ENCODE data around the gene GRIPAP1. TPM values are rescaled to one million over a fixed set of nuclear protein-coding genes. Genes with fewer than 3 reads are reported as not detected.
"Not testable (repeated sequence)": the region's sequence is repeated elsewhere in the genome, so short reads cannot be mapped to it uniquely, and the experiment has no call there.

Gene GRIPAP1
- polyA plus RNA-seq, 1 donor: 72.9 TPM

DNA sequence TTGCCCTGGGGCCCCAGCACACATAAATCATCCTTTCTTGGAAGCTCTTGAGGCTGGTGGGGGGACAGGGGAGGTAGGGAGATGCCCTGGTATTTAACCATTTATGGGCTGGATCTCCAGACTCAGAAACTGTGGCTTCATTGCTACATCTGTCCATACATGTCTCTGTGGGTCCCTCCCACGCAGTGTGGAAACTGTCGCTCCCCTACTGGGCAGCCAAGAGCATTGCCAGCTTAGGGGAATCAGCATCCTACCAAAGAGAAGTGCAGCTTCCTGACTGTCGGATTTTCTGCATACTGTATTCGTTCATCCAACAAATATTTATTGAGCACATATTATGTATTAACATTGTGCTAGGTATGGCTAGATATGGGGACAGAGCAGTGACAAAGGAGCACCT is 3.7 kb downstream of the GRIPAP1 start:
- no peak for DNase-seq

DNA sequence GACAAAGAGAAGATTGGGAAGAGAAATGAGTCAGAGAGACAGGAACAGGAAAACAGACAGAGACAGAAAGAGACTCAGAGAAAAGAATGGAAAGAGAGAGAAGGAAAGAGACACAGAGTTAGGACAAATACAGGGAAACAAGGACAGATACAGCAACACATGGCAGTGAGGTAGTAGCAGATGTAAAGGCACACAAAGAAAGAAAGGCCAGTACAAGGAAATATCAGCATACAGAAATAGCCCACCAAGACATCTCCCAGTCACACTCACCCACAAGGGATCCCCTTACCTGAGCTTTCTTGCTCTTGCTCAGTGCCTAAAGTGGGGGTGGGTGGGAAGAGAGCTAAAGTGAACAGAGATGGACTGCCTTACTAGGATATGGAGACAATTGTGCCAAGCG is 4.2 kb downstream of the GRIPAP1 start:
- DNase-seq: no peak

DNA sequence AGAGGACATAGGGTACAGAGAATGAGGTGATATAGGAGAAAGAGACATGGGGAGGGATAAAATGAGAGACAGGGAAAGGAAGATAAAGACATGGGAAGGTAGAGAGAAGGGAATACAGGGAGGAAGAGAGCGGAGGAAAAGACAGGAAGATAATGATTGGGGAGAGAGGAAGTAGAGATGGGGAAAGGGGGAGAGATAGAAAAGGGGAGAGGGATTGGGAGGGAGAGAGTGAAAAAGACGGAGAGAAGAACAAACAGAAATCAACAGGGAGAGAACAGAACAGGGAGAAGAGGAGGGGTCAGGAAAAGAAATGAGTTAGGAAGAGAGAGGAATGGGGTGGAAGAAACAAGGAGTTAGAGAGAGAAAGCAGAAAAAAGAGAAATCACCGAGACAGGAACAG is 4.6 kb downstream of the GRIPAP1 start:
- DNase-seq: no peak

DNA sequence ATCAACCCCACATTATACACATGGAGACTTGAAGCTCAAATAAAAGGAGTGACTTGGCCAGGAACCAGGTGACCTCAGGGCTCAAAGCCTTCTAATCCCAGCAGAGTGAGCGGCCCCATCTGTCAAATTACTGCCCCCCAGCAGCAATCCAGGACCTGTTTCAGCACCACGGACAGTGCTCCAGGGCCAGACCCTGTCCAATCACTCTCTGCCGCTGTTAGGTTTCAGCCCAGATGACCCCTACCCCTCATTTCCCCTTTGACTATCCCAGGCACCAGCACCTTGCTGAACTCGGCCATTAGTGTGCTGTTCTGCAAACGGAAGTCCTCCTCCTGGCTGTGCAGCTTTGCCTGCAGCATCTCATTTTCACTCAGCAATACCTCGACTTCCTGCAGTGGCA is 5.1 kb downstream of the GRIPAP1 start:
- DNase-seq: no peak

DNA sequence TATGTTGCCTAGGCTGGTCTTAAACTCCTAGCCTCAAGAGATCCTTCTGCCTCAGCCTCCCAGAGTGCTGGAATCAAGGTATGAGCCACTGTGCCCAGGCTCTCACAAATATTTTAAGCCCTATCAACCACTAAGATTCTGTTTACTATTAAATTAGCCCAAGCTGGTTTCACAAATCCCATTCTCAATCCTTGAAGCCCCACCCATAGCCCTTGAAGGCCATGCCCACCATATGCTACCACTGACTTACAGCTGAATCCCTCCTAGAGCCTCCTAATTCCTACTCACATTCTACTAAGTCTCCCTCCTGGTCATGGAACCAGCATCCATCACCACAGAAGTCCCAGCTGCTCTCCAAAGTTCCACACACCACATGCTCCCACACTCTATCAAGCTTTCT is 9.7 kb downstream of the GRIPAP1 start:
- no peak for DNase-seq

DNA sequence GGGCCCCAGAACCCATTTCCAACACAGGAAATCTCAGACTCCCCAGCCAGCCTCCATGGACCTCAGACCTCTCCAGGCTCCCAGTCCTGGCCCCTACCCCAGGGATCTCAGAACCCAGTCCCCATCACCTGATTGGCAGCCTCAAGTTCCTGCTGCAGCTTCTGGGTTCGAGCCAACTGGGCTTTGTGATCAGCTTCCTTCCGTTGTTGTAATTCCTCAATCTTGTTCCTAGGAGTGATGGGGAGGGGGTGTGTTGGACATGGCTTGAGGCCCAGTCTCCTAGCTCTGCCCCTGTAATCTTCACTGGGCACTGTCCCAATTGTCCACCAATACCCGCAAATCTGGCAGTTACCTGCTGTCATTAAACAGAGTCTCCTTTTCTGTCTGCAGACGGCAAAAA is 12.6 kb downstream of the GRIPAP1 start:
- no peak for DNase-seq

DNA sequence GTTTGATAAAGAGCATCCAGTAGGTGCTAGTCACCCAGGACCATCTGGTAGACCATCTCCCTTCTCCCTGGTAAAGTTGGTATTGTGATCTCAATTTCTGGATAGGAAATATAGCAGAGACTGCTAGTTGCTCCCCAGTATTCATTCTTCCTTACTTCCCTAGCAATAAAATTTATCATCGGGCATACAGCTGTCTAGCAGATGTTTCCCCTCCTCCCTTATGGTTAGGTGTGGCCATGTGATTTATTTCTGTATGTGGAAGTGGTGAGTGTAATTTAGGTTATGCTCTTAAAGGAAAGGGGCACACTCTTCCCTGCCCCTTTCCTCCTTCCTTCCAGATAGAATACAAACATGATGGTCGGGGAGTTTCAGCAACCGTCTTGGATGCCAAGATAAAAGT is 18.2 kb downstream of the GRIPAP1 start:
- DNase-seq: no peak

DNA sequence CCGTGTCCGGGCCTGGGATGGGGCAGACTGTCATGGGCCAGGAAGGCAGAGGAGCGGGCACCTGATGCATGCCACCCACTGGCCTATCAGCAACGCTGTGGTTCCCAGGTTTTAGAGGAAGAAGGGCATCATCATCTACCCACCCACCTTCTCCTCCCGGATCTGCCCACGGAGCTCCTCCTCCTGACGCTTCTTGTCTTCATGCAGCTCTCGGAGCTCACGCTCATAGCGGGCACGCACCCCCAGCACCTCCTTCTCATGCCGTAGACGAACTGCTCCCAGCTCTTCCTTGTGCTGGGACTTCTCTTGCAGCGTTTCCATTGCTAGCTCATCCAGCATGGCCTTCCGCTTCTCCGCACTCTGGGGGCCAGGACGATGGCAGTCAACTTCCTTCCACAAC is 19.0 kb downstream of the GRIPAP1 start:
- DNase-seq: no peak

DNA sequence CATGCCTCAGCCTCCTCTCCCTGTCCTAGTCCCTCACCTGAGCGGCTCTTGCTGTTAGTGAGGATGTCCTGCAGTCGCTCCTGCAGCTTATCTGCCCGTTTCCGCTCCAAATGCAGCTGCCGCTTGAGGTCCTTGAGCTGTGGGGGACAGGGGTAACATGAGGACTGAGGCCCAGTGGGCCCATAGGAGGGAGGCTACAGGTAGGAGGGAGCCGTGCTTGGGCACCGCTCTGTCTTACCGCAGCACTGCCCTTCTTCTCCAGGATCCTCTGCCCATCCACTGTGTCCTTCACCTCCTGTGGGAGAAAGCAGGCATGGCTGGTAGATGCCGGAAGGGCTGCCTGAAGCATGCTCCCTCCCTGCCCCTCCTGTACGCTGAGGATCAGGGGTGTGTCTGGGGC is 20.9 kb downstream of the GRIPAP1 start:
- DNase-seq: no peak

DNA sequence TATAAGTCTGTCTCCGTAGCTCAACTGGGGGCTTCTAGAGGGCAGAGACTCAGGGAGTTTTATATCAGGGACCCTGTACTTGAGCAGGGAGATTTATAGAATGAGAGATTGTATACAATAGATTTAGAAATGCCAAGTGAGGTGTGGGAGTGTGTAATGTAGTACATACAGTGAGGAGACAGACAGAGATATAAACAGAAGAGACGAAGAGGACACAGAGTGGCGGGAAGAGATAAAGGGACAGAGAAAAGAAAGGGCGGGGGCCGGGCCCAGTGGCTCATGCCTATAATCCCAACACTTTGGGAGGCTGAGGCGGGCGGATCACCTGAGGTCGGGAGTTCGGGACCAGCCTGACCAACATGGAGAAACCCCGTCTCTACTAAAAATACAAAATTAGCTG is 21.7 kb downstream of the GRIPAP1 start:
- not testable (repeated sequence) for DNase-seq

DNA sequence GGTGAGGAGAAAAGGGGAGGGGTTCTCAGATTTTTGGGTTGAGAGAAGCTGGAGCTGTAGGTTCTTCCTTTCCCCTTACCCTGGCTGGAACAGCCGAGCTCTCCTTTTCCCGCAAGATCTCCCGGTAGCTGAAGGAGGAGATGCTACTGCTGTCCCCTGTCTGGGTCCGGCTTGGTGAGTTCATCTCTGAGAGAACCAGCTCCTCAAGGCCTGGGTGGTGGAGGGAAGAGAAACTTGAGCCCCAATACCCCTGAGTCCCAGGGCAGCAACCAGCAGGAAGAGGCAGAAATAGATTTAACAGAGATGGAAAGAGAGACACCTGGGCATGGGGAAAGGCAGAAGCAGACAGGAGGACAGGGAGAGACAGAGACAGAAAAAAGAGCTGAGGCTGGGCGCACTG is 23.8 kb downstream of the GRIPAP1 start:
- DNase-seq: no peak

DNA sequence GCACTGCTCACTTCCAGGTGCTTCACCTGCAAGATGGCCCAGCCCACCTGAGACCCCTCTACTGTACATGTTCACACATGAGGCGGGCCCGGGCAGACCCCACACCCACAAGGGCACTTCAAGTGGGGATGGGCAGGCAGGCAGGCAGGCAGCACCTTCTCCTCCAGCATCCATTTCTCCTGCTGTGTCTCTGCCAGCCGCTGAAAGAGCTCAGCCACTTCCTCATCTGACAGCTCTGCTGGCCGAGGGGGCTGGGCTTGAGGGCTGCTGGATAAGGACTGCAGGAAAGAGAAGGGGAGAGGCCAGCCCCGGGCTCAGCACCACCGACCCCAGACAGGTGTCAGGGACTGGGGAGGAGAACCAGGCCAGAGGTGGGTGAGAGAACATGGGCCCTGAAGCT is 26.0 kb downstream of the GRIPAP1 start:
- DNase-seq: no peak

DNA sequence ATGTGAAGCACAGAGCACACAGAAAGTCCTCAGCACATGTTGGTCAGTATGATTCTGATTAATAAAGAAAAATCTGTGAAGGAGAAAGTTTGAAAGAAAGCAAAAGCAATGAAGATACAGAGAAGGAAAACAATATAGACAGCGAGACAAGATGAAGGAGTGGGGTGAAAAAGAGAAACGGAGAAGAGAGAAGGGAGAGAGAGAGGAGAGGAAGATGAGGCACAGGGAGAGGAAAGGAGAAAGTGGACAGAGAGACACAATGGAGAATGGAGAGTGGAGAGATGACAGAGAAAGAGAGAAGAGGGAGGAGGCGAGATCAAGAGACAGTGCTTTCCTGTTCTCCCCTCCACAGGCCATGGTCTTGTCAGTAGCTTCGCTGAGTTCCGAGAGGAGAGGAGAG is 26.5 kb downstream of the GRIPAP1 start:
- DNase-seq: no peak

DNA sequence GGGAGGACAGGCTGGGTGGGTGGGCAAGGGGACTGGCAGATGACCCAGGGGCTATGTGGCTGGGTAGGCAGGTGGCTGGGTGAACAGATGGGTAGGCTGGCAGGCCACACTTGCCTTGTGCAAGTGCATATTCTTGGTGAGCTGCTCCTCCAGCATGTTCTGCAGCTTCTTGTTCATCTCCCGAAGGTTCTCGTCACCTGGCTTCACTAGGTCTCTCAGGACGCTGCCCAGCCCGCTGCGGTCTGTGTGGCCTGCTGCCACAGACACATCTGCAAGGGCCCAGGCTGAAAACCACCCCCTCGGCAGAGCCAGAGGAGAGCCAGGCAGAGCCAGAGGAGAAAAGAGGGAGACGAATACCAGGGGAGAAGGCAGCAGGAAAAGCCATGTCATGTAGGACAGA is 27.0 kb downstream of the GRIPAP1 start:
- DNase-seq: no peak

DNA sequence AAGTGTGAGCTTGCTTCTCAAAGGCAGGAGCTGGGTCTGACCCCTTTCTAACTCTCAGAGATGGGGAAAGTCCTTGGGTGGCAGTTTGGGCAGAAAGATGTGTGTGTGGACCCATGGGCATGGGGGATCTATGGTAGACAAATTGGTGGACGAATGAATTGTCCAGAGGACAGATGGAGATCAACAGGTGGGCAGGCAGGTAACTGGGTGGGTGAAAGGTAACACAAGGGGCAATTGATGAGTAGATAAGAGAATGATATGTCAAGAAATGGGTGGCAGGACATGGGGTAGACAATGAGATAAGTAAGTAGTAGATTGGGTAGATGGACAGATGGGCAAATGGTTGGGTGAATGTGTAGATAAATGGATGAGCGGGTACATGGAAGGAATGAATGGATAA is 27.5 kb downstream of the GRIPAP1 start:
- DNase-seq: no peak

DNA sequence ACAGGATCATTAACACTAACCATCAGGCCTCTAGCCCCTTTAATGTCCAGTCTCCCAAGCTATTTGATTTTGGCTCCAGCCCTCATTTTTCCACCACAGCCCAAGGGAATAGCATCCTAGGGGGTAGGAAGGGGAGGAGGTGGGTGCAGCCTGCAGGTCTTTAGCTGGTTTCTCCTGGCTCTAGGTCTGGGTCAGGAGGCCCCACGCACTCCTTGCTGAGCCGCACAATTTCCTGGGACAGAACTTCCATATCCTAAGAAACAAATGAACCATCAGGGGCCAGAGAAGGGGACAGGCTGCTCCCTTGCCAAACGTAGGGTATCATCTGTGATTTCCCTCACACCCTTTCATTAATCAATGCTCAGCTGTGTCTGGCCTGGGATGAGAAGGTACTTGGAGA is 28.0 kb downstream of the GRIPAP1 start:
- no peak for DNase-seq

DNA sequence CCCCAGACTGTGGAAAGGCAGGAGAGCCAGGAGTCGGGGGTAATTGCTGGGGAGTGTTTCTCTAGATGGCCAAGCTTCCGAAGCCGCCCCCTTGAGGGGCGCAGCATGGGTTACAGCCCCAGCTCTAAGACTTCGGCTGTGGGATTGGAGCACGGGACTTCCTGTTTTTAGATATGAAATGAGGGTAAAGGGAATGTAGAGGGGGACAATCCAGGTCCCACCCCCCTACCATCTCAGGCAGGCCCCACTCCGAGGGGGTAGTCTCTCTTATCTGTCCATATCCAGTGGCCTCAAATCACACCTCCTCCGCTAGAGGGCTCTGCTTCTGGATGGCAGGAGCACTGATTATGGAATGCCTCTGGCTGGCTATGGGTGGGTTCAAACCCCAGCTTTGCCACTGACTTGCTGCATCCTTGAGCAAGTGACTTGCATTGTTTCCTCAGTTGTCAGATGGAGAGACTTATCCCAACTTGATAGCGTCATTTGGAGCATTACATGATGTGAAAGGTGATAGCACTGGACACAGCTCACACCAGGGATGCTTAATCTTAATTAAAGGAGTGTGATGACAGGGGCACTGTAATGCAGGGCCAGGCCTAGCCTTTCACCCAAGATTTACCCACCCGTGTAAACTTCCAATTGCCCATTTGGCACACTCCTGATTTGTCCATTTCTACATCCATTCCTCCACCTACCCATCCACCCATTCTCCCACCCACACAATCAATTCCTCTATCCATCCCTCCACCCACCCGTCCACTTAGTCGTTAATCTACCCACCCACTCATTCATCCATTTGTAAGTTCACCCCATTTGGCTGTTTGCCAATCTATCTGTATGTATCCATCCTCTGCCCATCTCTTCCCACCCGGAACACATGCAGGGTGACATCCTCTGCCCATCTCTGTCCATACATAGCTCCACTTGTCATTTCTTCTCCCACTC is 29.6 kb downstream of the GRIPAP1 start:
- DNase-seq: no peak

DNA sequence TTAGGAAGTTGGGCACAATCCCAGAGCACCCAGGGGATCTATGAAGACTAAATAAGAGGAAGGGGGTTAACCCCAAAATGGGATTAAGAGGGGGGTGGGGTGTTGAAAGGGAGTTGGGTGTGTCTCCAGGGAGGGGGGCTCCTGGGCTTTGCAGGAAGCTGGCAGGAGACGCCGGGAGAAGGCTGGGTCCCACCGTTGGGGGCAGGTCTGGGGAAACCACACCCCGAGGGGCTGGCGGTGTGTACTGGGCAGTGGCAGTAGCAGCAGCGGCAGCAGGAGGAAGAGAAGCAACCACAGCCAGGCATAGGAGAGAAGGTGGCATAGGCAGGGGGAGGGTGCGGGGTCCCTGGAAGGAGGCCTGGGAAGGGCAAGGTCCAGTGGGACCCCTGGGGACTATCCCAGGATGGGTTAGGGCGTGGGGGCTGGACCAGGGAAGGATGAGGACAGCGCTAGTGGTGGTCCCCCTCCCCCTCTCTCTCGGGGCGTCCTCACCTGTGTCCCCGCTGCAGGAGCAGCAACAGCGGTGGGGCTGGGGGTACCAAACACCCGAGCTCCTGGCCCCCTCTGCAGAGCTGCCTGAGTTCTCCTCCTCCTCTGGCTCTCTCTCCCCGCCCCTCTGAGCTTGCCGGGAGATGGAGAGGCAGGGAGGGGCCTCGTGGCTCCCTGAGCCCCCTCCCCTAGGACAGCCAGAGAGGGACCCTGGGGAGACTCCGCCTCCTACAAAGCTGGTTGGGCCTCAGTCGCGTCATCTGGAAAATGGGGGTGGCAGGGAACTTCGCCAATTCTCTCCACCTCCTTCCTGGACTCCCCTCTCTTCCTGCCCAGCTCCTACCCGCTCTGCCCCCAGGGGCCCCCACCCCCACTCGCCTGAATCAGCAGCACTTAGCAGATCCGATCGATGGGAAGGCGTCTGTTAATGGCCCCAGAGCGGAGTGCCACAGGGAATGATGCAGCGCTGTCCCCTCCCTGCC is 30.5 kb downstream of the GRIPAP1 start, which contains the start of gene KCND1:
Gene KCND1 (minus strand): TSS at position 596 of the 971 bp plus-strand sequence. CDS start 1,573 bp downstream, outside the sequence.
- no peak for DNase-seq

DNA sequence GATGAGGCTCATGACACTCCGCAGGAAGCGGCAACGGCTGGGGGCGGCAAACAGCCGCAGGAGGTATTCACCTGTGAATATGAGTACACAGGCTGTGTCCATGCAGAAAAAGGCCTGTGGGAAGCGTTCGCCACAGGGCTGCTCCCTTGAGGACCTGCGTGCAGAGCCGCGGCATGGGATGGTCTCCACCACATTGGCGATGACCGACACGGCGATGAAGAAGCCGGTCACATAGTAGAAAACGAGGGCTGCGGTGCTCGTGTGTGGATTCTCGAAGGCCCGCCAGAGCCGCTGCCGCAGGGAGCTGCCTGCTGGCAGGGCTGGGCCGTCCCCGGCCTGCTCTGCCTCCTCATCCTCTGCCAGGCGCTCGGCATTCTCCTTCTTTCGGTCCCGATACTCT is 32.6 kb downstream of the GRIPAP1 start:
- no peak for DNase-seq

DNA sequence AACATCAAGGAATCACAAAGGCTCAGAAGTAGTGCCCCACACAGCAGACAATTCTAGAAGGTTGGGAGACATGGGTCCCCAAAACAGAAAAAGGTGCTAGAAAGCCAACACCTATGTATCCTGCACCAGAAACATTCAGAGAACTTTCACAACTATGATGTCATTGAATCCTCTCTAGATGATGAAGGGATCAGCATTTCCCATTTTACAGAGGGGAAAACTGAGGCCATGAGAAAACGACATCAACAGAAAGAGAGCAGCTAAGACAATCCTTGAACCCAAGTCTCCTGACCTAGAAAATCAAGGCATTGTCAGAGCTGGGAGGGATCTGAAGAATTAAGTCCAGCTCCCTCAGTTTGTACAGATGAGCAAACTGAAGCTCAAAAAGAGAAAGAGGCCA is 33.7 kb downstream of the GRIPAP1 start:
- DNase-seq: no peak

DNA sequence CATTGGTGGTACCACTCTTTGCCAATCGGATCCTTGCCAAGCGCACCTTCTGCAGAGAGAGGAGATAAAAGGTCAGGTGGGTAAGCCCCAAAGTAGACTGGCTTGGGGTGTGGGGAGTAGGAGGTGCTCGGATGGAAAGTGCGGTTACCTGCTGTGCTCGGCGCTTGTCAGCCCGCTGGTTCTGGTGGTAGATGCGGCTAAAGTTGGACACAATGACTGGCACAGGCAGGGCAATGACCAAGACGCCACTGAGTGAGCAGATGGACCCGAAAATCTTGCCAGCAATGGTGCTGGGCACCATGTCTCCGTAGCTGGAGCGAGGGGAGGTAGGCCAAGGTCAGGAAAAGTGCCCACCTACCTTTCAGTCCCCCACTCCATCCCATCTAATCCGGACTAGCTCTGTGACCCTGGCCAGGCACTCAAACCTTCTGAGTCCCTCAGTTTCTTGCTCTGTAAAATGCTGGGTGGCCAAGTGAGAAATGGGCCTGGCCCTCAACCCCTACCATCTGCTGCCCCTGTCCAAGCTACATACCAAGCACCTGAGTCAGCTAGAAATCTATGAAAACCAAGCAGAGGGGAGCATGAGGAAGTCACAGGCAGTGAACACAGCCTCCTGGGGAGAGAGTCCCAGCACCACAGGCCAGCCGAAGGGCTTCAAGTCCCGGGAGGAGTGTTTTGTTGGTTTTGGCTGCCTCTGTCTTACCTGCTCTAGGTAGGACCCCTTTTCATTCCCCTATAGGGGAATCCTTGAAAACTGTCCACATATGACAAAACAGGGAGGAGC is 35.1 kb downstream of the GRIPAP1 start:
- DNase-seq: no peak

DNA sequence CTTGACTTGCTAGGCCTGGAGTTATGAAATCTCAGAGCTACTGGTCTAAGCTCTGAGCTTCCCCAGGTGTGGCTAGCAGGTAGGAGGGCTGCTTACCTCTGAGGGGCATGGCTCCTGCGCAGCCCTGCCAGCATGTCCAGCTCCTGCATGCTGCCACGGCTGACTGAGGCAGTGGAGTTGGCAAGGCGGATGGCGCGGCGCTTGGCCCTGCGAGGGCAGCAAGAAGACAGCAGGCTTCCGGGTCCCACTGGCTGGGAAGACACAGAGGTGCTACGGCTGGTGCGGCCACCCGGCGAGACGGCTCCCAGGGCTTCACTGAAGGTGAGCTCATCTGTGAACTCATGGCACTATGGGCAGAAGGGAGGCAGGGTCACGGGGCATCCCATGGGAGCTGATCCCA is 36.1 kb downstream of the GRIPAP1 start:
- no peak for DNase-seq

Measured in left kidney (tissue), 2 donors.